ENCODE data around the gene EIF5.

- TF ChIP-seq, protein P1, sequence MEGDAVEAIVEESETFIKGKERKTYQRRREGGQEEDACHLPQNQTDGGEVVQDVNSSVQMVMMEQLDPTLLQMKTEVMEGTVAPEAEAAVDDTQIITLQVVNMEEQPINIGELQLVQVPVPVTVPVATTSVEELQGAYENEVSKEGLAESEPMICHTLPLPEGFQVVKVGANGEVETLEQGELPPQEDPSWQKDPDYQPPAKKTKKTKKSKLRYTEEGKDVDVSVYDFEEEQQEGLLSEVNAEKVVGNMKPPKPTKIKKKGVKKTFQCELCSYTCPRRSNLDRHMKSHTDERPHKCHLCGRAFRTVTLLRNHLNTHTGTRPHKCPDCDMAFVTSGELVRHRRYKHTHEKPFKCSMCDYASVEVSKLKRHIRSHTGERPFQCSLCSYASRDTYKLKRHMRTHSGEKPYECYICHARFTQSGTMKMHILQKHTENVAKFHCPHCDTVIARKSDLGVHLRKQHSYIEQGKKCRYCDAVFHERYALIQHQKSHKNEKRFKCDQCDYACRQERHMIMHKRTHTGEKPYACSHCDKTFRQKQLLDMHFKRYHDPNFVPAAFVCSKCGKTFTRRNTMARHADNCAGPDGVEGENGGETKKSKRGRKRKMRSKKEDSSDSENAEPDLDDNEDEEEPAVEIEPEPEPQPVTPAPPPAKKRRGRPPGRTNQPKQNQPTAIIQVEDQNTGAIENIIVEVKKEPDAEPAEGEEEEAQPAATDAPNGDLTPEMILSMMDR (optimal IDR thresholded peaks at IDR 0.05 in 1 of 3, IDR thresholded peaks at IDR 0.05 in 1 of 3, conservative IDR thresholded peaks at IDR 0.05 in 1 of 3; ENCODE audit: extremely low read depth in 1 of 3, insufficient read depth in 2 of 3, low read length in 3 of 3) = no peak
- TF ChIP-seq EZH2 (IDR thresholded peaks at IDR 0.05; ENCODE audit: low read length) = no peak
These were observed 15.9 kb downstream of the EIF5 start for GRCh38 chr14:103349982-103350381.

Data from keratinocyte (primary cell).